ENCODE data around the gene PACC1.

DNA sequence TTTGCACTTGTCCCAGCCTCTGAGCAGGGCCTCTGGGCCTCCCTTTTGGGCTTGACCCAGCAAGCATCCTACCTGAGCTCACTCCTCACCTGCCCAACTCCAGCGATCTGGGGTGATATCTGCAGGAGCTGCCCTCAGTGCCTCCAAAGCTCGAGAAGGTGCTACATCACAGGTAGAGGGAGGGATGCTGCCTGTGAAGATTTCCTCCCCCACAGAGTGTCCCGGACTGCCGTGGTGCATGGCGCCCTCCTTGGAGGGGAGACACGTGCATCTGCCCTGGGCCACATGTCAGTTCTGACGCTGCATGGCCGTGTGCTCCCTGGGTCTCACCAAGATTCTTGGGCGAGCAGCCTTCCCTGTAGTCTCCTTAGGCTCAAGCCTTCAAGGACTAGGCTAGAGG is 45.7 kb upstream of the PACC1 start:
- TF ChIP-seq CTCF (conservative IDR thresholded peaks at IDR 0.05; ENCODE audit: low read depth, low read length) (no peak), EZH2 (IDR thresholded peaks at IDR 0.05; ENCODE audit: low read length, unreplicated experiment) (no peak), EZH2phosphoT487 (IDR thresholded peaks at IDR 0.05; ENCODE audit: borderline replicate concordance, low read length) (no peak)
